SK-N-SH (cell line): Measurements from ENCODE around the gene LGR6. TPM values are rescaled to one million over a fixed set of nuclear protein-coding genes. Genes with fewer than 3 reads are reported as not detected.

ENCODE experiments used
- CTCF ChIA-PET: fragments of 300-600, 350-600 bp; formaldehyde crosslinking; extraction: SDS; loops from one replicate; lab custom pipeline; 2021; lab: Yijun Ruan, JAX
- POLR2A ChIA-PET: fragments of 350-600 bp; sonication (Branson Sonifier 250); formaldehyde crosslinking; extraction: SDS; loops from one replicate; lab custom pipeline; 2020; ENCODE audit warnings: antibody characterized with exemption, inconsistent platforms; lab: Yijun Ruan, JAX
- DNase-seq: peaks from one replicate; pipeline ENCODE4 v3.0.0; 2012
- H2AFZ ChIP-seq: fragments of 200-600 bp; sonication (generic); 2 replicates; pipeline ENCODE4 v1.8.1; 2016; ENCODE audit warnings: antibody characterized with exemption, mild to moderate bottlenecking, low read depth
- H3F3A ChIP-seq: fragments of 200-600 bp; sonication (generic); replicated peaks from 2 replicates; pipeline ENCODE3; 2016; ENCODE audit warnings: antibody characterized with exemption, mild to moderate bottlenecking; ENCODE audit not compliant: insufficient read depth
- H3K27ac ChIP-seq, 2 experiments: fragments of 200-500 bp in 1 of 2; fragments of 200-600 bp in 1 of 2; sonication (Bioruptor generic) in 1 of 2; sonication (generic), shearing (Covaris generic) in 1 of 2; 2 replicates each; pipeline versions ENCODE4 v1.5.1 to v1.6.1; 2014 to 2016; ENCODE audit warnings: low read depth in 2 of 2, inconsistent platforms in 1 of 2, low read length in 1 of 2, mild to moderate bottlenecking in 1 of 2, mixed read lengths in 1 of 2
- H3K27me3 ChIP-seq: fragments of 200-600 bp; sonication (generic), shearing (Covaris generic); 2 replicates; pipeline ENCODE4 v1.6.1; 2016; ENCODE audit warnings: mixed run types; ENCODE audit not compliant: insufficient read depth
- H3K36me3 ChIP-seq, 2 experiments: fragments of 200-500 bp in 1 of 2; fragments of 200-600 bp in 1 of 2; sonication (Bioruptor generic) in 1 of 2; sonication (generic) in 1 of 2; replicated peaks in 1 of 2; 2 replicates each; pipeline versions ENCODE3 to v1.5.1; 2014 to 2016; ENCODE audit warnings: low read length in 1 of 2, mild to moderate bottlenecking in 1 of 2; ENCODE audit not compliant: insufficient read depth in 2 of 2, control insufficient read depth in 1 of 2
- H3K4me1 ChIP-seq, 2 experiments: fragments of 200-500 bp in 1 of 2; fragments of 200-600 bp in 1 of 2; sonication (Bioruptor generic) in 1 of 2; sonication (generic), shearing (Covaris generic) in 1 of 2; 2 replicates each; pipeline versions ENCODE4 v1.5.1 to v1.6.1; 2014 to 2016; ENCODE audit warnings: low read depth in 1 of 2, low read length in 1 of 2, mixed run types in 1 of 2; ENCODE audit not compliant: insufficient read depth in 2 of 2, control insufficient read depth in 1 of 2
- H3K4me2 ChIP-seq: fragments of 200-600 bp; sonication (generic), shearing (Covaris generic); 2 replicates; pipeline ENCODE4 v1.6.1; 2017; ENCODE audit warnings: mixed run types
- H3K4me3 ChIP-seq, 2 experiments: fragments of 200-500 bp in 1 of 2; fragments of 200-600 bp in 1 of 2; sonication (Bioruptor generic) in 1 of 2; sonication (generic), shearing (Covaris generic) in 1 of 2; 2 replicates each; pipeline versions ENCODE4 v1.5.1 to v1.8.1; 2014 to 2016; ENCODE audit warnings: low read depth in 2 of 2, inconsistent platforms in 1 of 2, low read length in 1 of 2, mild to moderate bottlenecking in 1 of 2, mixed read lengths in 1 of 2, moderate library complexity in 1 of 2
- H3K79me2 ChIP-seq: fragments of 200-600 bp; sonication (generic); 2 replicates; pipeline ENCODE4 v1.8.1; 2017; ENCODE audit warnings: mild to moderate bottlenecking; ENCODE audit not compliant: insufficient read depth
- H3K9ac ChIP-seq: fragments of 200-600 bp; sonication (generic); 2 replicates; pipeline ENCODE4 v1.6.1; 2017; ENCODE audit warnings: mixed run types
- H3K9me2 ChIP-seq: fragments of 200-600 bp; sonication (generic); 2 replicates; pipeline ENCODE4 v1.6.1; 2017; ENCODE audit warnings: mixed run types
- H3K9me3 ChIP-seq: fragments of 200-600 bp; sonication (generic); 2 replicates; pipeline ENCODE4 v1.6.1; 2017; ENCODE audit warnings: mixed run types, mild to moderate bottlenecking, moderate library complexity
- H4K20me1 ChIP-seq: fragments of 200-600 bp; sonication (generic); 2 replicates; pipeline ENCODE4 v1.6.1; 2017; ENCODE audit warnings: mild to moderate bottlenecking, mixed run types; ENCODE audit not compliant: insufficient read depth
- CTCF ChIP-seq: fragments of 200-600 bp; sonication (generic); IDR thresholded peaks from 2 replicates; pipeline ENCODE4 v1.6.1; 2017; ENCODE audit warnings: antibody characterized with exemption, mild to moderate bottlenecking, moderate library complexity
- FOSL2 ChIP-seq: IDR thresholded peaks from 2 replicates; pipeline ENCODE4 v1.4.0; 2012; ENCODE audit warnings: low read depth, mild to moderate bottlenecking, moderate library complexity, borderline replicate concordance
- FOXJ3 ChIP-seq: sonication (generic); formaldehyde crosslinking; IDR thresholded peaks from 2 replicates; pipeline ENCODE4 v1.5.1; 2020; ENCODE audit warnings: mild to moderate bottlenecking, missing genetic modification reagents
- FOXM1 ChIP-seq: IDR thresholded peaks from 2 replicates; pipeline ENCODE4 v1.4.0; 2012; ENCODE audit warnings: low read depth, mild to moderate bottlenecking
- GABPA ChIP-seq: IDR thresholded peaks from 2 replicates; pipeline ENCODE4 v1.4.0; 2012; ENCODE audit warnings: low read depth, mild to moderate bottlenecking
- JUND ChIP-seq: IDR thresholded peaks from 2 replicates; pipeline ENCODE4 v1.4.0; 2012
- MAX ChIP-seq: IDR thresholded peaks from 2 replicates; pipeline ENCODE4 v1.4.0; 2012; ENCODE audit warnings: low read depth
- MEF2A ChIP-seq: IDR thresholded peaks from 2 replicates; pipeline ENCODE4 v1.4.0; 2012; ENCODE audit warnings: low read depth, borderline replicate concordance
- MXI1 ChIP-seq: IDR thresholded peaks from 2 replicates; pipeline ENCODE4 v1.6.1; 2012; ENCODE audit warnings: mild to moderate bottlenecking, low read depth, low read length, improper control_type of control experiment
- NRF1 ChIP-seq: IDR thresholded peaks from 2 replicates; pipeline ENCODE4 v1.6.1; 2012; ENCODE audit warnings: low read depth, mild to moderate bottlenecking, low read length
- PBX3 ChIP-seq: IDR thresholded peaks from 2 replicates; pipeline ENCODE4; 2012
- RAD21 ChIP-seq: IDR thresholded peaks from 2 replicates; pipeline ENCODE4 v1.6.1; 2012; ENCODE audit warnings: mild to moderate bottlenecking, low read length
- REST ChIP-seq: IDR thresholded peaks from 2 replicates; pipeline ENCODE4 v1.6.1; 2012; ENCODE audit warnings: mild to moderate bottlenecking, low read depth, low read length, moderate library complexity
- RFX5 ChIP-seq: IDR thresholded peaks from 2 replicates; pipeline ENCODE4 v1.6.1; 2012; ENCODE audit warnings: mild to moderate bottlenecking, improper control_type of control experiment, low read length
- RXRA ChIP-seq: IDR thresholded peaks from 2 replicates; pipeline ENCODE4 v1.4.0; 2012; ENCODE audit warnings: low read depth, mild to moderate bottlenecking, borderline replicate concordance
- TCF12 ChIP-seq: IDR thresholded peaks from 2 replicates; pipeline ENCODE4 v1.4.0; 2012
- USF1 ChIP-seq: IDR thresholded peaks from 2 replicates; pipeline ENCODE4 v1.4.0; 2012; ENCODE audit warnings: low read depth, borderline replicate concordance
- ZBTB33 ChIP-seq: IDR thresholded peaks from 2 replicates; pipeline ENCODE4 v1.4.0; 2012; ENCODE audit warnings: low read depth, borderline replicate concordance
- WGBS: methylation state at CpG from one replicate; pipeline ENCODE4 v1.1.6; 2017; ENCODE audit warnings: low lambda C conversion rate; 5-methylcytosine and 5-hydroxymethylcytosine counted together
- polyA plus RNA-seq, 3 experiments: library from polyadenylated mRNA; depleted of rRNA; stranded (reverse); fragments of >200 nt; gene quantifications; 2 replicates each; pipeline ENCODE4 v1.2.3, GENCODE V29; 2012

The LGR6 gene
- polyA plus RNA-seq, 1 of the 3 experiments (the other 2 are of a cell fraction), result 0.03 TPM

GRCh38 chr1:202160377-202160940, 33.1 kb upstream of the LGR6 start, which contains the start of gene PTPN7:
Gene PTPN7 (minus strand): TSS chr1:202160602. CDS start chr1:202159402, 1,200 bp downstream.
- DNase-seq, result no peak
- Histone ChIP-seq H2AFZ (no peak within 1 kb of the TSS), H3K9me2 (no peaks in the 10 kb centered on the region), H3K4me3 (no peak within 1 kb of the TSS), H3K4me1 (peaks cover under 1 to 38% of the 10 kb centered on the region in 2 experiments; a peak in 1 of 4 replicates), H3K27ac (no peak within 1 kb of the TSS), H3K4me2 (no peak within 1 kb of the TSS), H3K9me3 (no peaks in the 10 kb centered on the region), H4K20me1 (no peaks in the 10 kb centered on the region), H3K27me3 (no peaks in the 10 kb centered on the region), H3K79me2 (no peaks in the 10 kb centered on the region), H3K36me3 (no peaks in the 10 kb centered on the region), H3F3A (peaks cover 7% of the 10 kb centered on the region), H3K9ac (no peak within 1 kb of the TSS)
- TF ChIP-seq FOXM1, result no peak
- TF ChIP-seq ZBTB33, result no peak
- TF ChIP-seq RFX5, result no peak
- TF ChIP-seq USF1, result no peak
- TF ChIP-seq FOXJ3 (CRISPR knock-in tag), result no peak
- TF ChIP-seq NRF1, result no peak
- no peak for TF ChIP-seq GABPA
- no peak for TF ChIP-seq REST
- no peak for TF ChIP-seq FOSL2
- no peak for TF ChIP-seq JUND
- TF ChIP-seq RXRA, result no peak
- no peak for TF ChIP-seq MXI1
- no peak for TF ChIP-seq MAX
- no peak for TF ChIP-seq RAD21
- TF ChIP-seq CTCF, result no peak
- no peak for TF ChIP-seq PBX3
- no peak for TF ChIP-seq TCF12
- no peak for TF ChIP-seq MEF2A
- WGBS, result 88% methylated on average over 16 of the region's 17 CpGs
- CTCF ChIA-PET, result interaction anchor here (0.9 to 2.6 kb wide), 4 partner anchors 19 to 160 kb away, joined by 3 to 7 read pairs (median 5); no protein-coding TSS in a partner anchor
- POLR2A ChIA-PET, result interaction anchor here (0.6 kb wide), 1 partner anchor 166 kb away, joined by 3 read pairs; no protein-coding TSS in a partner anchor
